ENCODE data around the gene ENOX1.

- TF ChIP-seq NCOA1 (CRISPR knock-in tag; IDR thresholded peaks at IDR 0.05), result no peak
- no peak for TF ChIP-seq MXD1 (CRISPR knock-in tag; IDR thresholded peaks at IDR 0.05)
- TF ChIP-seq, protein P1, sequence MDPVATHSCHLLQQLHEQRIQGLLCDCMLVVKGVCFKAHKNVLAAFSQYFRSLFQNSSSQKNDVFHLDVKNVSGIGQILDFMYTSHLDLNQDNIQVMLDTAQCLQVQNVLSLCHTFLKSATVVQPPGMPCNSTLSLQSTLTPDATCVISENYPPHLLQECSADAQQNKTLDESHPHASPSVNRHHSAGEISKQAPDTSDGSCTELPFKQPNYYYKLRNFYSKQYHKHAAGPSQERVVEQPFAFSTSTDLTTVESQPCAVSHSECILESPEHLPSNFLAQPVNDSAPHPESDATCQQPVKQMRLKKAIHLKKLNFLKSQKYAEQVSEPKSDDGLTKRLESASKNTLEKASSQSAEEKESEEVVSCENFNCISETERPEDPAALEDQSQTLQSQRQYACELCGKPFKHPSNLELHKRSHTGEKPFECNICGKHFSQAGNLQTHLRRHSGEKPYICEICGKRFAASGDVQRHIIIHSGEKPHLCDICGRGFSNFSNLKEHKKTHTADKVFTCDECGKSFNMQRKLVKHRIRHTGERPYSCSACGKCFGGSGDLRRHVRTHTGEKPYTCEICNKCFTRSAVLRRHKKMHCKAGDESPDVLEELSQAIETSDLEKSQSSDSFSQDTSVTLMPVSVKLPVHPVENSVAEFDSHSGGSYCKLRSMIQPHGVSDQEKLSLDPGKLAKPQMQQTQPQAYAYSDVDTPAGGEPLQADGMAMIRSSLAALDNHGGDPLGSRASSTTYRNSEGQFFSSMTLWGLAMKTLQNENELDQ (CRISPR knock-in tag; IDR thresholded peaks at IDR 0.05; ENCODE audit: borderline replicate concordance), result no peak
- TF ChIP-seq ZNF446 (CRISPR knock-in tag; IDR thresholded peaks at IDR 0.05), result no peak
- no peak for TF ChIP-seq ZNF782 (CRISPR knock-in tag; IDR thresholded peaks at IDR 0.05; ENCODE audit: borderline replicate concordance)
- TF ChIP-seq ZNF253 (CRISPR knock-in tag; IDR thresholded peaks at IDR 0.05; ENCODE audit: borderline replicate concordance), result no peak
- no peak for TF ChIP-seq SRF (IDR thresholded peaks at IDR 0.05; ENCODE audit: low read depth, low read length)
- TF ChIP-seq CHD2 (IDR thresholded peaks at IDR 0.05; ENCODE audit: low read depth, low read length), result no peak
- TF ChIP-seq, protein P2, sequence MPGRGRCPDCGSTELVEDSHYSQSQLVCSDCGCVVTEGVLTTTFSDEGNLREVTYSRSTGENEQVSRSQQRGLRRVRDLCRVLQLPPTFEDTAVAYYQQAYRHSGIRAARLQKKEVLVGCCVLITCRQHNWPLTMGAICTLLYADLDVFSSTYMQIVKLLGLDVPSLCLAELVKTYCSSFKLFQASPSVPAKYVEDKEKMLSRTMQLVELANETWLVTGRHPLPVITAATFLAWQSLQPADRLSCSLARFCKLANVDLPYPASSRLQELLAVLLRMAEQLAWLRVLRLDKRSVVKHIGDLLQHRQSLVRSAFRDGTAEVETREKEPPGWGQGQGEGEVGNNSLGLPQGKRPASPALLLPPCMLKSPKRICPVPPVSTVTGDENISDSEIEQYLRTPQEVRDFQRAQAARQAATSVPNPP (CRISPR knock-in tag; IDR thresholded peaks at IDR 0.05), result no peak
- no peak for TF ChIP-seq AHR (CRISPR knock-in tag; IDR thresholded peaks at IDR 0.05)
- TF ChIP-seq PPARG (CRISPR knock-in tag; conservative IDR thresholded peaks at IDR 0.05), result no peak
- no peak for TF ChIP-seq KLF12 (CRISPR knock-in tag; IDR thresholded peaks at IDR 0.05; ENCODE audit: borderline replicate concordance)
- TF ChIP-seq, protein P3, sequence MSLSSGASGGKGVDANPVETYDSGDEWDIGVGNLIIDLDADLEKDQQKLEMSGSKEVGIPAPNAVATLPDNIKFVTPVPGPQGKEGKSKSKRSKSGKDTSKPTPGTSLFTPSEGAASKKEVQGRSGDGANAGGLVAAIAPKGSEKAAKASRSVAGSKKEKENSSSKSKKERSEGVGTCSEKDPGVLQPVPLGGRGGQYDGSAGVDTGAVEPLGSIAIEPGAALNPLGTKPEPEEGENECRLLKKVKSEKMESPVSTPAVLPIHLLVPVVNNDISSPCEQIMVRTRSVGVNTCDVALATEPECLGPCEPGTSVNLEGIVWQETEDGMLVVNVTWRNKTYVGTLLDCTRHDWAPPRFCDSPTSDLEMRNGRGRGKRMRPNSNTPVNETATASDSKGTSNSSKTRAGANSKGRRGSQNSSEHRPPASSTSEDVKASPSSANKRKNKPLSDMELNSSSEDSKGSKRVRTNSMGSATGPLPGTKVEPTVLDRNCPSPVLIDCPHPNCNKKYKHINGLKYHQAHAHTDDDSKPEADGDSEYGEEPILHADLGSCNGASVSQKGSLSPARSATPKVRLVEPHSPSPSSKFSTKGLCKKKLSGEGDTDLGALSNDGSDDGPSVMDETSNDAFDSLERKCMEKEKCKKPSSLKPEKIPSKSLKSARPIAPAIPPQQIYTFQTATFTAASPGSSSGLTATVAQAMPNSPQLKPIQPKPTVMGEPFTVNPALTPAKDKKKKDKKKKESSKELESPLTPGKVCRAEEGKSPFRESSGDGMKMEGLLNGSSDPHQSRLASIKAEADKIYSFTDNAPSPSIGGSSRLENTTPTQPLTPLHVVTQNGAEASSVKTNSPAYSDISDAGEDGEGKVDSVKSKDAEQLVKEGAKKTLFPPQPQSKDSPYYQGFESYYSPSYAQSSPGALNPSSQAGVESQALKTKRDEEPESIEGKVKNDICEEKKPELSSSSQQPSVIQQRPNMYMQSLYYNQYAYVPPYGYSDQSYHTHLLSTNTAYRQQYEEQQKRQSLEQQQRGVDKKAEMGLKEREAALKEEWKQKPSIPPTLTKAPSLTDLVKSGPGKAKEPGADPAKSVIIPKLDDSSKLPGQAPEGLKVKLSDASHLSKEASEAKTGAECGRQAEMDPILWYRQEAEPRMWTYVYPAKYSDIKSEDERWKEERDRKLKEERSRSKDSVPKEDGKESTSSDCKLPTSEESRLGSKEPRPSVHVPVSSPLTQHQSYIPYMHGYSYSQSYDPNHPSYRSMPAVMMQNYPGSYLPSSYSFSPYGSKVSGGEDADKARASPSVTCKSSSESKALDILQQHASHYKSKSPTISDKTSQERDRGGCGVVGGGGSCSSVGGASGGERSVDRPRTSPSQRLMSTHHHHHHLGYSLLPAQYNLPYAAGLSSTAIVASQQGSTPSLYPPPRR (CRISPR knock-in tag; IDR thresholded peaks at IDR 0.05; ENCODE audit: borderline replicate concordance), result no peak
Observed at GRCh38 chr13:43805071-43805468, 18.3 kb upstream of the ENOX1 start.

Measured in HepG2 (cell line).